Smooth muscle cell (in vitro differentiated cells): Measurements from ENCODE around the gene GALR3. TPM values are rescaled to one million over a fixed set of nuclear protein-coding genes. Genes with fewer than 3 reads are reported as not detected.
"Not testable (repeated sequence)": the region's sequence is repeated elsewhere in the genome, so short reads cannot be mapped to it uniquely, and the experiment has no call there.

Experiments used
- DNase-seq: peaks from one replicate; lab custom pipeline; 2025; ENCODE audit not compliant: unreplicated experiment; lab: John Stamatoyannopoulos, UW
- H2AFZ ChIP-seq: fragments of 200-600 bp; sonication (generic); 2 replicates; pipeline ENCODE4 v1.6.0; 2016; ENCODE audit warnings: antibody characterized with exemption, low read depth, mild to moderate bottlenecking
- H3F3A ChIP-seq: fragments of 200-600 bp; sonication (generic); 2 replicates; pipeline ENCODE4 v1.6.0; 2017; ENCODE audit warnings: antibody characterized with exemption, low read depth
- H3K27ac ChIP-seq: fragments of 200-600 bp; sonication (generic); 2 replicates; pipeline ENCODE4 v1.5.1; 2016; ENCODE audit warnings: low read depth, mild to moderate bottlenecking
- H3K27me3 ChIP-seq: fragments of 200-600 bp; sonication (generic); 2 replicates; pipeline ENCODE4 v1.6.1; 2016; ENCODE audit warnings: low read depth, mild to moderate bottlenecking
- H3K36me3 ChIP-seq: fragments of 200-600 bp; sonication (generic); 2 replicates; pipeline ENCODE4 v1.5.1; 2016; ENCODE audit warnings: low read depth
- H3K4me1 ChIP-seq: fragments of 200-600 bp; sonication (generic); 2 replicates; pipeline ENCODE4 v1.5.1; 2016; ENCODE audit warnings: low read depth
- H3K4me2 ChIP-seq: fragments of 200-600 bp; sonication (generic); 2 replicates; pipeline ENCODE4 v1.6.0; 2016; ENCODE audit warnings: mild to moderate bottlenecking
- H3K4me3 ChIP-seq: fragments of 200-600 bp; sonication (generic); 2 replicates; pipeline ENCODE4 v1.5.1; 2016; ENCODE audit warnings: mild to moderate bottlenecking
- H3K79me2 ChIP-seq: fragments of 200-600 bp; sonication (generic); 2 replicates; pipeline ENCODE4 v1.6.0; 2016; ENCODE audit warnings: low read depth, mild to moderate bottlenecking
- H3K9ac ChIP-seq: fragments of 200-600 bp; sonication (generic); 2 replicates; pipeline ENCODE4 v1.6.0; 2016; ENCODE audit warnings: low read depth
- H3K9me3 ChIP-seq: fragments of 200-600 bp; sonication (generic); replicated peaks from 2 replicates; pipeline ENCODE4 v1.5.1; 2016; ENCODE audit warnings: low read depth
- H4K20me1 ChIP-seq: fragments of 200-600 bp; sonication (generic); 2 replicates; pipeline ENCODE4 v1.6.0; 2016; ENCODE audit warnings: low read depth
- CTCF ChIP-seq: fragments of 200-600 bp; sonication (generic); IDR thresholded peaks from 2 replicates; pipeline ENCODE4 v1.5.1; 2017; ENCODE audit warnings: borderline replicate concordance, mild to moderate bottlenecking, antibody characterized with exemption; ENCODE audit not compliant: insufficient read depth, poor library complexity, severe bottlenecking
- WGBS: methylation state at CpG from one replicate; pipeline ENCODE4 v1.1.7; 2016; ENCODE audit warnings: low lambda C conversion rate; 5-methylcytosine and 5-hydroxymethylcytosine counted together
- polyA plus RNA-seq: library from polyadenylated mRNA; unstranded; fragments of >200 nt; fragmentation: Nextera tagmentation; extraction: Ambion mirVana; gene quantifications from 2 replicates; pipeline ENCODE4 v1.2.1, GENCODE V29; 2016
- total RNA-seq: library from RNA; depleted of rRNA; stranded (reverse); fragments of >200 nt; gene quantifications from 2 replicates; pipeline ENCODE4 v1.2.3, GENCODE V29; 2014

GALR3 gene
- total and polyA plus RNA-seq, 2 experiments from 2014 or later: not detected

DNA sequence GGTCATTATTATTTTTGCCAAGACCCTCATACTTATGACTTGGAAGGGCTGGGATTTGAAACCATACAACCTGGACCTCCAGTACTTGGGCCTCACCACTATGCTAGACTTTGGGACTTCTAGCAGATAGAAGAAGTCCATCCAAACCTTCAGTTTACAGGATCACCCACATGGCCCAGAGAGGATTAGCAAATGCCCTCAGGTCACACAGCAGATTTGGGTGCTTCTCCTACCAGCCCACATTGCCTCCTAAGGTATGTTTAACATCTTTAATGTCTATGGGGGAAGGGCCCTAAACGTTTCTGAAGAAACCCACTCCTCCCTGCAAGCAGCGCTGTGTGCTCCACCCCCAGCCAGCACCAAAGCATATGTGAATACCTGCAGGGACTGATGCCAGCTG lies 32.9 kb upstream of the GALR3 start:
- Histone ChIP-seq H3K9me3 (no peaks in the 10 kb centered on the region), H3K27ac (no peak overlapping the region), H3K27me3 (no peaks in the 10 kb centered on the region), H3K36me3 (no peaks in the 10 kb centered on the region), H2AFZ (no peak overlapping the region), H3K4me2 (no peak overlapping the region), H4K20me1 (no peaks in the 10 kb centered on the region), H3K79me2 (no peaks in the 10 kb centered on the region), H3F3A (no peaks in the 10 kb centered on the region), H3K4me3 (no peak overlapping the region), H3K4me1 (no peaks in the 10 kb centered on the region), H3K9ac (no peak overlapping the region)
- TF ChIP-seq CTCF: no peak
- DNase-seq: no peak
- 71% methylated on average over 2 of the region's 2 CpGs for WGBS

DNA sequence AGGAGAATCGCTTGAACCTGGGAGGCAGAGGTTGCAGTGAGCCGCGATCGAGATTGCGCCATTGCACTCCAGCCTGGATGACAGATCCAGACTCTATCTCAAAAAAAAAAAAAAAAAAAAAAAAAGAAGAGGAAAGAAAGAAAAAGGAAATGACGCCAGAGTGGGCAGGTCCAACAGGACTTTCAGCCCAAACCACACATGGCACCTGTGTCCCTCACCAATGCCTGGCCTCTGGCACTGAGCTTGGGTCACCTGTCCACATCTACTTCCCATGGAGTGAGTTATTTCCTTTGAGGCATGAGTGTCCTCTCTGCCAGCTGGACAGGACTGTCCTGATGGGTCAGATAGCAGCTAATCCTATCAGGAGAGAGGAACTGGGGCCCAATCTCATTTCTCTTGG lies 30.7 kb upstream of the GALR3 start:
- no peaks in the 10 kb centered on the region for H3F3A ChIP-seq
- no peak for TF ChIP-seq CTCF
- H2AFZ ChIP-seq: no peak overlapping the region
- no peaks in the 10 kb centered on the region for H3K9me3 ChIP-seq
- DNase-seq: no peak
- no peaks in the 10 kb centered on the region for H3K4me1 ChIP-seq
- H3K36me3 ChIP-seq: no peaks in the 10 kb centered on the region
- no peak overlapping the region for H3K9ac ChIP-seq
- no peak overlapping the region for H3K27ac ChIP-seq
- 96% methylated on average over 2 of the region's 6 CpGs for WGBS
- H3K4me2 ChIP-seq: no peak overlapping the region
- H3K27me3 ChIP-seq: no peaks in the 10 kb centered on the region
- H3K79me2 ChIP-seq: no peaks in the 10 kb centered on the region
- no peak overlapping the region for H3K4me3 ChIP-seq
- no peaks in the 10 kb centered on the region for H4K20me1 ChIP-seq

DNA sequence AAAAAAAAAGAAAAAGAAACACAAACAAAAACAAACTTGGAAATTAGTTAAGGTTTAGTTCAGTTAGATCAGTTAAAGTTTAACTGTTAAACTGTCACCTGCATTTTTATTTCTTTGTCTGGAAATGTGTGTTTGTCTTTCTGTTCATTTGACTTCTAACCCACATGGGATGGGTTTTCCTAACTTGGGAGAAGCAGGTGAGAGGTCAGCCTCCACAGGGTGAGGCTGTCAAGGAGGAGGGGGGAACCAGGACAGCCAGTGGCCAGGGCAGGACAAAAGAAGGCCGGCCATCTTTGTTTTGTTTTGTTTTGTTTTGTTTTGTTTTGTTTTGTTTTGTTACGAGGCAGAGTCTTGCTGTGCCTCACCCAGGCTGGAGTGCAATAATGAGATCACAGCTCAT lies 28.8 kb upstream of the GALR3 start:
- H3K79me2 ChIP-seq: no peaks in the 10 kb centered on the region
- H3F3A ChIP-seq: no peaks in the 10 kb centered on the region
- no peaks in the 10 kb centered on the region for H3K9me3 ChIP-seq
- H3K4me1 ChIP-seq: no peaks in the 10 kb centered on the region
- 94% methylated on average over 2 of the region's 2 CpGs for WGBS
- no peak for TF ChIP-seq CTCF
- no peak overlapping the region for H2AFZ ChIP-seq
- no peak overlapping the region for H3K4me3 ChIP-seq
- H3K9ac ChIP-seq: no peak overlapping the region
- no peaks in the 10 kb centered on the region for H4K20me1 ChIP-seq
- H3K27ac ChIP-seq: no peak overlapping the region
- DNase-seq: no peak
- no peaks in the 10 kb centered on the region for H3K36me3 ChIP-seq
- H3K4me2 ChIP-seq: no peak overlapping the region
- no peaks in the 10 kb centered on the region for H3K27me3 ChIP-seq

DNA sequence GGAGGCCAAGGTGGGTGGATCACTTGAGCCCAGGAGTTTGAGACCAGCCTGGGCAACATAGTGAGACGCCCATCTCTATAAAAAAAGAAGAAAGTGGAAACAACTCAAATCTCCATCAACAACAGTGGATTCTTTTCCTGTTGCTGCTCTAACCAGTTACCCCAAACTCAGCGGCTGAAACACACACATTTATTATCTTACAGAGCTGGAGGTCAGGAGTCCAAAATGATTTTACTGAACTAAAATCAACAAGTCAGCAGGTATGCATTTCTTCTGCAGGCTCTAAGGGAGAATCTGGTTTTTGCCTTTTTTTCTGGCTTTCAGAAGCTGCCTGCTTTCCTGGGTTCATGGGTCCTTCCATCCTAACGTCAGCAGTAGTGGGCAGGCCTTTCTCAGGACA lies 27.1 kb upstream of the GALR3 start:
- no peak for TF ChIP-seq CTCF
- no peaks in the 10 kb centered on the region for H3K27me3 ChIP-seq
- H3K79me2 ChIP-seq: no peaks in the 10 kb centered on the region
- H3F3A ChIP-seq: no peaks in the 10 kb centered on the region
- H3K4me3 ChIP-seq: no peak overlapping the region
- H3K9ac ChIP-seq: no peak overlapping the region
- H3K36me3 ChIP-seq: no peaks in the 10 kb centered on the region
- 78% methylated on average over 3 of the region's 3 CpGs for WGBS
- no peak overlapping the region for H3K27ac ChIP-seq
- H3K9me3 ChIP-seq: no peaks in the 10 kb centered on the region
- no peaks in the 10 kb centered on the region for H3K4me1 ChIP-seq
- no peaks in the 10 kb centered on the region for H4K20me1 ChIP-seq
- no peak overlapping the region for H2AFZ ChIP-seq
- H3K4me2 ChIP-seq: no peak overlapping the region
- DNase-seq: no peak

DNA sequence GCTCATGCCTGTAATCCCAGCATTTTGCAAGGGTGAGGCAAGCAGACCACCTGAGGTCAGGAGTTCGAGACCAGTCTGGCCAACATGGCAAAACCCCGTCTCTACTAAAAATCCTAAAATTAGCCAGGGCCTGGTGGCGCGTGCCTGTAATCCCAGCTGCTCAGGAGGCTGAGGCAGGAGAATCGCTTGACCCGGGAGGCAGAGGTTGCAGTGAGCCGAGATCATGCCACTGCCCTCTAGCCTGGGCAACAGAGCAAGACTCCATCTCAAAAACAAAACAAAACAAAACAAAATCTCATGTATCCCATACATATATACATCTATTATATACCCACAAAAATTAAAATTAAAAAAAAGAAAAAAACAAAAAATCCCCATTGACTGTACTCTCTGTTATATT lies 25.9 kb upstream of the GALR3 start:
- H3K4me1 ChIP-seq, H3K9ac ChIP-seq, H3K27ac ChIP-seq, H2AFZ ChIP-seq, H3K9me3 ChIP-seq, H3K79me2 ChIP-seq, H3K4me3 ChIP-seq, H4K20me1 ChIP-seq, DNase-seq, H3K27me3 ChIP-seq, H3K36me3 ChIP-seq, H3F3A ChIP-seq, H3K4me2 ChIP-seq: not testable (repeated sequence)
- 94% methylated on average over 7 of the region's 7 CpGs for WGBS
